Thymus (tissue), 11 donors: ENCODE data around the gene EXOG. TPM values are rescaled to one million over a fixed set of nuclear protein-coding genes. Genes with fewer than 3 reads are reported as not detected.

Experiments
- DNase-seq, 9 donors: peaks; one replicate each; pipeline ENCODE4 v3.0.0-alpha.2; 2013; ENCODE audit warnings: low spot score in 9 of 9, low read depth in 6 of 9, missing footprints in 1 of 9
- H3K27ac ChIP-seq, 2 donors: one replicate each; pipeline ENCODE4 v1.5.1; 2013; ENCODE audit warnings: control low read depth in 1 of 2, low read depth in 1 of 2, low read length in 1 of 2, mild to moderate bottlenecking in 1 of 2, moderate library complexity in 1 of 2
- H3K27me3 ChIP-seq, 2 donors: one replicate each; pipeline ENCODE4 v1.5.1; 2013; ENCODE audit warnings: low read length in 1 of 2; ENCODE audit not compliant: control insufficient read depth in 2 of 2, insufficient read depth in 1 of 2
- H3K36me3 ChIP-seq, 2 donors: one replicate each; pipeline ENCODE4 v1.5.1; 2013; ENCODE audit warnings: low read length in 1 of 2, mild to moderate bottlenecking in 1 of 2, moderate library complexity in 1 of 2; ENCODE audit not compliant: control insufficient read depth in 2 of 2, insufficient read depth in 2 of 2
- H3K4me1 ChIP-seq, 2 donors: one replicate each; pipeline ENCODE4 v1.5.1; 2013; ENCODE audit warnings: low read length in 2 of 2; ENCODE audit not compliant: control insufficient read depth in 2 of 2, insufficient read depth in 2 of 2
- H3K4me3 ChIP-seq, 2 donors: one replicate each; pipeline ENCODE4 v1.5.1; 2013; ENCODE audit warnings: low read length in 2 of 2, control low read depth in 1 of 2, mild to moderate bottlenecking in 1 of 2
- H3K9me3 ChIP-seq, 2 donors: one replicate each; pipeline ENCODE4 v1.5.1; 2013; ENCODE audit warnings: low read length in 1 of 2, mild to moderate bottlenecking in 1 of 2; ENCODE audit not compliant: control insufficient read depth in 2 of 2, insufficient read depth in 1 of 2
- WGBS: extraction: QIAGEN DNeasy Blood & Tissue Kit; methylation state at CpG from one replicate; pipeline ENCODE4 v1.1.7; 2013; 5-methylcytosine and 5-hydroxymethylcytosine counted together
- polyA plus RNA-seq: library from polyadenylated mRNA; stranded (reverse); fragments of 200-250 nt; gene quantifications from one replicate; pipeline ENCODE4 v1.2.3, GENCODE V29; 2013
- total RNA-seq: library from RNA; stranded (reverse); fragments of 120-200 nt; gene quantifications from one replicate; pipeline ENCODE4 v1.2.4, GENCODE V29; 2013
- donor health status: healthy.

Gene EXOG
- total and polyA plus RNA-seq, 2 donors = 9.0 to 14.4 TPM

- Histone ChIP-seq H3K27ac (no peak overlapping the region), H3K36me3 (peaks cover 50 to 54% of the 10 kb centered on the region in 2 donors), H3K4me3 (no peak overlapping the region), H3K4me1 (peaks cover 4 to 18% of the 10 kb centered on the region in 2 donors), H3K9me3 (no peaks in the 10 kb centered on the region), H3K27me3 (no peaks in the 10 kb centered on the region)
- no peak for DNase-seq
- 97% methylated on average over 15 of the region's 15 CpGs for whole genome bisulfite sequencing
Observed at GRCh38 chr3:38477839-38478450, 18.2 kb upstream of the EXOG start.

GRCh38 chr3:38478901-38479300 is 17.2 kb upstream of the EXOG start:
- Histone ChIP-seq H3K27me3 (no peaks in the 10 kb centered on the region), H3K27ac (no peak overlapping the region), H3K4me3 (no peak overlapping the region), H3K9me3 (no peaks in the 10 kb centered on the region), H3K36me3 (peaks cover 59 to 63% of the 10 kb centered on the region in 2 donors), H3K4me1 (peaks cover 0 to 12% of the 10 kb centered on the region in 2 donors)
- no peak for DNase-seq
- 97% methylated on average over 9 of the region's 9 CpGs for WGBS

GRCh38 chr3:38479431-38480092 is 16.6 kb upstream of the EXOG start:
- 91% methylated on average over 10 of the region's 10 CpGs for WGBS
- DNase-seq = peak in 7 of 9 donors; percentile 35 to 64 (median 39)
- peaks cover 60 to 68% of the 10 kb centered on the region in 2 donors for H3K36me3 ChIP-seq
- no peak overlapping the region for H3K27ac ChIP-seq
- peaks cover 0 to 12% of the 10 kb centered on the region in 2 donors for H3K4me1 ChIP-seq
- no peak overlapping the region for H3K4me3 ChIP-seq
- no peaks in the 10 kb centered on the region for H3K9me3 ChIP-seq
- no peaks in the 10 kb centered on the region for H3K27me3 ChIP-seq

- no peaks in the 10 kb centered on the region for H3K9me3 ChIP-seq
- 94% methylated on average over 3 of the region's 3 CpGs for whole genome bisulfite sequencing
- H3K36me3 ChIP-seq = peaks cover 65 to 71% of the 10 kb centered on the region in 2 donors
- no peak overlapping the region for H3K4me3 ChIP-seq
- H3K4me1 ChIP-seq = peaks cover 0 to 9% of the 10 kb centered on the region in 2 donors
- H3K27ac ChIP-seq = no peak overlapping the region
- H3K27me3 ChIP-seq = no peaks in the 10 kb centered on the region
- DNase-seq = no peak
Observed at GRCh38 chr3:38480093-38480445, 16.1 kb upstream of the EXOG start.

- no peak overlapping the region for H3K27ac ChIP-seq
- 96% methylated on average over 2 of the region's 2 CpGs for WGBS
- DNase-seq = no peak
- H3K4me1 ChIP-seq = peaks cover 0 to 9% of the 10 kb centered on the region in 2 donors
- no peak overlapping the region for H3K4me3 ChIP-seq
- no peaks in the 10 kb centered on the region for H3K27me3 ChIP-seq
- no peaks in the 10 kb centered on the region for H3K9me3 ChIP-seq
- H3K36me3 ChIP-seq = peaks cover 70 to 77% of the 10 kb centered on the region in 2 donors
Observed at GRCh38 chr3:38480930-38481329, 15.2 kb upstream of the EXOG start.

- H3K9me3 ChIP-seq = no peaks in the 10 kb centered on the region
- no peaks in the 10 kb centered on the region for H3K4me1 ChIP-seq
- H3K27me3 ChIP-seq = no peaks in the 10 kb centered on the region
- WGBS = 99% methylated on average over 10 of the region's 10 CpGs
- no peak overlapping the region for H3K4me3 ChIP-seq
- H3K27ac ChIP-seq = no peak overlapping the region
- no peak for DNase-seq
- peaks cover 74 to 81% of the 10 kb centered on the region in 2 donors for H3K36me3 ChIP-seq
Observed at GRCh38 chr3:38482951-38483350, 13.2 kb upstream of the EXOG start.

- H3K4me1 ChIP-seq = no peaks in the 10 kb centered on the region
- 87% methylated on average over 3 of the region's 3 CpGs for WGBS
Observed at GRCh38 chr3:38487323-38487722, 8.8 kb upstream of the EXOG start.

GRCh38 chr3:38488949-38489348 is 7.2 kb upstream of the EXOG start:
- 99% methylated on average over 2 of the region's 2 CpGs for WGBS
- DNase-seq = no peak
- no peaks in the 10 kb centered on the region for H3K27me3 ChIP-seq

More at GRCh38 chr3:38487323-38487722, 8.8 kb upstream of the EXOG start:
- Histone ChIP-seq H3K27me3 (no peaks in the 10 kb centered on the region), H3K4me3 (no peak overlapping the region), H3K36me3 (peaks cover 40 to 46% of the 10 kb centered on the region in 2 donors), H3K9me3 (no peaks in the 10 kb centered on the region), H3K27ac (no peak overlapping the region)
- DNase-seq = no peak

GRCh38 chr3:38489766-38490165 is 6.4 kb upstream of the EXOG start:
- no peaks in the 10 kb centered on the region for H3K27me3 ChIP-seq
- no peak overlapping the region for H3K27ac ChIP-seq
- H3K9me3 ChIP-seq = no peaks in the 10 kb centered on the region
- H3K36me3 ChIP-seq = peaks cover 19 to 28% of the 10 kb centered on the region in 2 donors
- 96% methylated on average over 2 of the region's 2 CpGs for WGBS
- H3K4me3 ChIP-seq = no peak overlapping the region
- no peak for DNase-seq
- H3K4me1 ChIP-seq = no peaks in the 10 kb centered on the region

More at GRCh38 chr3:38488949-38489348, 7.2 kb upstream of the EXOG start:
- Histone ChIP-seq H3K36me3 (peaks cover 24 to 31% of the 10 kb centered on the region in 2 donors), H3K4me3 (no peak overlapping the region), H3K9me3 (no peaks in the 10 kb centered on the region), H3K4me1 (no peaks in the 10 kb centered on the region), H3K27ac (no peak overlapping the region)
